Stimulated activated CD8-positive, alpha-beta memory T cell treated with anti-CD3 and anti-CD28 coated beads, Interleukin-2, amount 100 ng/mL, for 48 hours (primary cell): Measurements from ENCODE around the gene ROBO4.
A peak's percentile ranks its signal among the peaks of the same experiment; 100 is the strongest.

Experiments
- DNase-seq, 2 donors: peaks; one replicate each; pipeline ENCODE4 v3.0.0-alpha.2; 2020; ENCODE audit warnings: low read depth in 2 of 2

Gene ROBO4

GRCh38 chr11:124874571-124875255, 23.0 kb downstream of the ROBO4 start:
- DNase-seq: no peak

DNA sequence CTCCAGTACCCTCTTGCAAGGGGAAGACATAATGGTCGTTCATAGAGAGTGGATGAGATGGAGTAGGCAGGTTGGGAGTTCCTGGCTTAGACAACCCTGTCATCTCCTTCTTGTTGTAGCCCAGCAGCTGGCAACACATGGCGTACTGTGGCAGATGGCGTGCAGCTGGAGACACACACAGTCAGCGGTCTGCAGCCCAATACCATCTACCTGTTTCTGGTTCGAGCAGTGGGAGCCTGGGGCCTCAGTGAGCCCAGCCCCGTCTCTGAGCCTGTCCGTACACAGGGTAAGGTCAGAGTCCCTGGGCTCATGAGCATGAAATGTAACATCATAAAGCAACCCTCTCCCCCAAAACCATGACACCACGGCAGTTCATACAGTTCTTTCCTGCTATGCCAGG, 23.7 kb downstream of the ROBO4 start:
- DNase-seq: no peak

DNA sequence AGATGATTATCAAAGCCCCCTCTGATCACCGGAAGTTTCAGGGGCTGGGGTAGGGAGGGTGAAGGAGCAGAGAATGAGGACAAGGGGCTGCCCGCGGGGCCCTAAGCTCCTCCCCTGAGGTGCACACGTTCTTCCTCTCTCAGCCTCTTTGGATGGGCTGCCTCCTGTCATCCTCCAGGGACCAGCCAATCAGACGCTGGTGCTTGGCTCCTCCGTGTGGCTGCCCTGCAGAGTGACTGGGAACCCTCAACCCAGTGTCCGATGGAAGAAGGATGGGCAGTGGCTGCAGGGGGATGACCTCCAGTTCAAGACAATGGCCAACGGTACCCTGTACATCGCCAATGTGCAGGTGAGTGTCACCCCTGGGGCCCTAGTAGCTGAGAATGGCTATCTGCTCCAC, 24.9 kb downstream of the ROBO4 start:
- DNase-seq: no peak

DNA sequence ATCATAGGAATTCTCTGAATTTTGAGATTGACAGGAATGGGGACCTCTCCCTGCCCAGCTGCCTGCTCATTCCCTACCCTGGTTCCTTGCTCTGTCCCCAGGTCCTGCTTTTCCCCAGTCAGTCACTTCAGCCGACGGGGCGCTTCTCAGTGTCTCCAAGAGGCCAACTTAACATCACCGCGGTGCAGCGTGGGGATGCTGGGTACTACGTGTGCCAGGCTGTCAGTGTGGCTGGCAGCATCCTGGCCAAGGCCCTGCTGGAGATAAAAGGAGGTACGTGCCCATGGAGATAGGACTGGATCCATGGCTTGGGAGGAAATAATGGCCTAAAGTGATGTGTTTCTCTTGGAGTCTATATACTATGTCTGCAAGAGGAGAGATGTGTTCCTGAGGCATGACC, 25.4 kb downstream of the ROBO4 start:
- no peak for DNase-seq

DNA sequence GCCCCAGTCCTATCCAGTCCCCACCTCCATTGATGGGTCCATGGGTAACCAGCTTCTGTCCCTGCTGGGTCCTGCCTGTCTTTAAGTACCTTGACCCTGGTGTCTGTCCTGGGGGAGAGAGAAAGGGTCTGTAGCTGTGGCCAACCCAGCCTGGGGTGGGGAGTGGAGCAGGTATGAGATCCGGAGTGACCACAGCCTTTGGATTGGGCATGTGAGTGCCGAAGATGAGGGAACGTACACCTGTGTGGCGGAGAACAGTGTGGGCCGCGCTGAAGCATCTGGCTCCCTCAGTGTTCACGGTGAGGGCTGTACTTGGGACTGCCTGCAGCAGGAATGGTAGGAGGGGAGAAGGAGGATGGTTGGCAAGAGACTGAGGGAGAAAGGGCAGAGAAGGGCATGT, 27.2 kb downstream of the ROBO4 start:
- DNase-seq: no peak

GRCh38 chr11:124869856-124870387, 27.7 kb downstream of the ROBO4 start:
- DNase-seq: no peak

DNA sequence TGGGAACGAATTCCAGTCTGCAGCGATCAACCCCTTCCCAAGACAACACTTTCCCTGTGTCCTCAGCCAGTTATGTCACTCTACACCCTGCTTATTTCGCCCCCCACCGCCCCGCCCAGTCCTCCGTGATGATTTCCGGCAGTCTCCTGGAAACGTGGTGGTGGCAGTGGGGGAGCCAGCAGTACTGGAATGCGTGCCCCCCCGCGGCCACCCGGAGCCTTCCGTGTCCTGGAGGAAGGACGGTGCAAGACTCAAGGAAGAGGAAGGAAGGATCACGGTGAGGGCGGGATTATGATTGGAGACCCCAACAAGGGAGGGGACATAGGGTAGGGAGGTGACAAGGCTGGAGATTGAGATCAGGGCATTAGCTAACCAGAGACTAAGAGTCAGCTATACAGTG, 28.3 kb downstream of the ROBO4 start:
- no peak for DNase-seq

DNA sequence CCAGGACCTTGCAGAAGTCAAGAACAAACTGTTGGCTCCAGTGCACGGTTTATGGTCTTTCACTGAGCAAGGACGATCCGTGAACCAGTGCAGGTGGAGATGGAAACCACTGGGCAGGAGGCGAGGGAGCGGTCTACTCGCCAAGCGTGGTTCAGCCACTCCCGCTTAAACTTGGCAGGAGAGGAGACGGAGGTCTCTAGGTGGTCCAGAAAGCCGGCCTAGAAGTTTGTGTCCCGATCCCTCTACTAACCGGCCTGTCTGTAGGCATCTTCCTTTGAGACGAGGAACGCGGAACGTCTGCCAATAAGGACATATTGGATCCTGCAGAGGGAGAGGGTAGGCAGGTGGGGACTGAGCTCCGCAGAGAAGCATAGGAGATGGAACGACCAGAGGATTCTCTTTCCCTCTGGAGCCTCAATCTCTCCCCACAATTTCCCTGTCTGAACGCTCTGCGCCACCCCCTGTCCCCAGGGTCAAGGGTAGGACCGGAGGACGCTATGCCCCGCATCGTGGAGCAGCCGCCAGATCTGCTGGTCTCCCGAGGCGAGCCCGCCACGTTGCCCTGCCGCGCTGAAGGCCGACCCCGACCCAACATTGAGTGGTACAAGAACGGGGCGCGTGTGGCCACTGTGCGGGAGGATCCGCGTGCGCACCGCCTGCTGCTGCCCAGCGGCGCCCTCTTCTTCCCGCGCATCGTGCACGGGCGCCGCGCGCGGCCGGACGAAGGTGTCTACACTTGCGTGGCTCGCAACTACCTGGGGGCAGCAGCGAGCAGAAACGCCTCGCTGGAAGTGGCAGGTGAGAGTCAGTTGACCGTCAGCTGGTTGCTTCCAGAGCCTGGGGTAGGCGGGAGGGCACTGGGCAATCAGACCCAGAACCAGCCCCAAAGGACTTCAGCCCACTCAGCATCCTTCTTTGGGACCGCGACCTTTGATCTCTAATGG, 29.1 kb downstream of the ROBO4 start:
- no peak for DNase-seq

- no peak for DNase-seq
Measured at GRCh38 chr11:124867700-124868099, 30.0 kb downstream of the ROBO4 start.

DNA sequence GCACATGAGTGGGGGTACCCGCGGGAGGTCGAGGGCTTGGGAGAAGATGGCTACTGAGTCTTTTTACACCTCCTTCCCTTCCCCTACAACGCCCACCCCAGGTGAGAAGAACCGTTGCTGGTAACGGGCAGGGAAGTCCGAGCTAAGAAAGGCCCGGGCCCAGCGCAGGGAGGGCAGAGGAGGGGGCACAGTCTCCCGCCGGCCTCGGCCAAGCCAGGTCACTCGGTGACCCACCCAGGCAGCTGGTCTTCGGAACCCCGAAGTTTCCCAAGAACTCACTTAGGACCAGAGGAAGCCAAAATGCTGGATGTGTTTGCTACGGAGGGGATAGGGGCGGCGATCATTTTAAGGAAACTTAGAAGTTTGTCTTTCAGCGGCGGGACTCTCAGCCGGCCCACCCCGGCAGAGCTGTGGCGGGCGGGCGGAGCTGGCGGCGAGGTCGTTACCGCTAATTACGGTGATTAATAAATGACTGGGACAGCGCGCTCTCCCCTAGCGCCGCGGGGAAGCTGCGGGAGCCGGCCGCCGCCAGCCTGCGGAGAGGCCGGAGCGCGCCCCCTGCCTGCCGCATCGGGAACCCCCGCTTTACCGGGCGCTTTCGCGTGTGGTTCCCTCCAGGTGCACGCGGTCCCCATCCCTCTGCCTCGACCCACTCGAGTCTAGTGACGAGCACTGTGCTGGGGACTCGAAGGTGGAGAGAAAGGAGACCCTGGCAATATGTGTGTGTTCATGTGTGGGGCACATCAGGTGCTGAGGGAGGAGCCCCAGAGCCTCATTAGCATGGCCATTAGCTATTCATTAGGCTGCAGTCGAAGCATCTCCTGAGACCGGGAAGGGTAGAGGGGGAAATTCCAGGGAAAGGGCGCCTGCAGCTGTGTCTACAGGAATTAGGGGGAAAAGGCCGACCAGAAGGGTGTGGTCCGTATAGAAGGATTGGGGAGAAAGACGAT, 31.5 kb downstream of the ROBO4 start:
- DNase-seq: peak; percentile 43 to 45

DNA sequence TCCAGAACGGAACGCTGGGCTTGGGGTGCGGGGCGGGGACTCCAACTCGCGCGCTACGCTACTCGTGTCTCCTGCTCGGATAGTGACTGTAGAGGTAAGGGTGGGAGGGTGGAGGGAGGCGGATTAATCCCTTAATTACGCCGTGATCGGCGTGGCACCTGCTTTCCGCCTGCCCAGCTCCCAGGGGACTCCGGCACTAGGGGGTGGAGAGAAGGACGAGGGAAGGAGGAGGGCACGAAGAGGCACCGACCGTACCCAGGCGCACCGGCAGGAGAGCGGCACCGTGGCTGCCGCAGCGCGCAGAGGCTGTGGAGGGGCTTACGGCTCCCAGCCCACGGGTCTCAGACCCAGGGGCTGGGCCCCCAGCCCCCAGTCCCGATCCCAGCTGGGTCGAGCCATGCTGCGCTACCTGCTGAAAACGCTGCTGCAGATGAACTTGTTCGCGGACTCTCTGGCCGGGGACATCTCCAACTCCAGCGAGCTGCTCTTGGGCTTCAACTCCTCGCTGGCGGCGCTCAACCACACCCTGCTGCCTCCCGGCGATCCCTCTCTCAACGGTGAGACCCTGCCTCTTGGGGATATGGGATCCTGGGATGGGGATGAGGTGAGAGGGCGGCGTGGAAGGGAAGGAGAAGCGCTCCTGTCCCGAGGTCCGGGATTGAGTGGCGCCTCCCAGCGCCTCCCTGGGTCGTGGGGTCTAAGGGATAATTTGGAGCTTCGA, 32.3 kb downstream of the ROBO4 start, which contains the start of gene ROBO3:
TSS of gene ROBO3 (plus strand) at position 252 of the 721 bp plus-strand sequence. CDS start at position 398, 146 bp downstream.
- DNase-seq: no peak

GRCh38 chr11:124864892-124865180, 32.8 kb downstream of the ROBO4 start:
- DNase-seq: no peak

DNA sequence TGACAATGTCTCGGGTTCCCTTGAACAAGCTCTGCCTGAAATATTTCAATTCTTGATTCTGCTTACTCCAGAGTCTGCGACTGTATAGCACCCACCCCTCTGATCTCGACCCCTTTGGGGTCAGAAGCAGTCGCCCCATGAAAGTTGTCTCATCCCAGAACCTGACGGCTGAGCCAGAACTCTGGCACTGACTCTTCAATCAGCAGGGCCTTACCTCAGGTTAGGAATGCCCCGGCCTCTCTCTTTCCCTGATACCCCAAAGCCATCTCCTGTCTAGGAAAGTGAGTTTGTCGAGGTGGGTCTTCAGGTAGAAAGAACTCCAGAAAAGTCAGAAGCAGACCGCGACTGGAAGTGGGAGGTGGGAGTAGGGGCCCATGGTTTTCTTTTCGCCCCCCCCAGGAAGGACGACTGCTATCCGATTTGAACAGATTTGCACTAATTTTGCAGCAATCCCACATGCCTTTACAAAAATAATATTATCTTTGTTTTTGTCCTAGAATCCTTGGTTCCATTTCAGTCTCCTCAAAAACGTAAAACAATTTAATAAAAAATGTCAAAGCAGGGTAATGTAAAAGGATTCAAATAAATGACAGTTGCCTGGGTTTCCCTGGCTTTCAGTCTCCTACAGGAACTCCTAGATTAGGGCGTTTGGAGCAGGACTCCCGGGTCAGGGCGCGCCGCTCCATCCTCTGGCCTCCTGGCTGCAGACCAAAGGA, 33.3 kb downstream of the ROBO4 start:
- no peak for DNase-seq

DNA sequence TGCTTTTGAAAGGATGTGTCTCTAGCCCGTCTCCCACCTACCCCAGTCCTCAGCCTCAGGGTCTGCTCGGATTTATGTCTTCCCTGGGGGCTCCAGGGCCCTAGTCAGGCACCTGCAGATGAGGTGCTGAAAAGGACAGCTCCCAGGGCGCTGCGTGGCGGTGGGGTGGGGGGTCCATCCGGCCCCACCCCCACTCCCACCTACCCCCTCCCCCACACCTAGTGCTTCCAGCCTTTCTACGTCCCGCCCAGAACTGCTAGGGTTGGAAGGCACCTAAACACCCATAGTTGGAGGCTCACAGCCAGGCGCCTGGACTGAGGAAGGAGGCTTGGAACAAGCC, 33.9 kb downstream of the ROBO4 start:
- DNase-seq: no peak

DNA sequence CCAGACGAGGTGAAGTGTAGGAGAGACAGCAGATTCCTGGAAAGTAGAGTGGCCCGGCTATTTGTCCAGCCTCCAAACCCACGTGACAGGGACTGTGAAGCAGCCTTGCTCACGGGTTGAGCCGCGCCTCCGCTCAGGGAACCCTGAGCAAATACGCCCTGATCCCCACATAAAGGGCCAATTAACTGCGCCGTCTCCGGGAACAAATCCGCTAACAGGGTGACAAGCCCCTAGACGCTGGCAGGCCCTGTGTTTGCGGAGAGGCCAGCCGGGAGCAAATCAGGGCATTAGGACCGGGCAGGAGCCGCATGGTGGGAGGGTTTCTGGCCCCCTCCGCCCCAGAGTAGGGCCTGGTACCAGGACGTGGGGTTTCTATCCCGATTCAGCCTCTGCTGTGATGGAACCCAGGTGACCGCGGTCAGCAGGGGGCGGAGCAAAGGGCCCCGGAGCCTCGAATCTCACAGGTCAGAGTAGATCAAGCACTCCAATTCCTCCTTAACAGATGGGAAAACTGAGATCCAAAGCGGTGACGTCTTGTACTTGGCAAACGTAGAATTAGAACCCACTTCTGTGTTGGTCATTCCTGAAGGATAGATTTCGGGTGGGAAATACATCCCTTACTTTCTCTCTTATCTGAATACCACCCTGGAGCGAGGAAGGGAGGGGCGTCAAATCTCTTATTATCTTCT, 34.4 kb downstream of the ROBO4 start:
- no peak for DNase-seq

- DNase-seq: no peak
Measured at GRCh38 chr11:124861670-124862069, 36.0 kb downstream of the ROBO4 start.

DNA sequence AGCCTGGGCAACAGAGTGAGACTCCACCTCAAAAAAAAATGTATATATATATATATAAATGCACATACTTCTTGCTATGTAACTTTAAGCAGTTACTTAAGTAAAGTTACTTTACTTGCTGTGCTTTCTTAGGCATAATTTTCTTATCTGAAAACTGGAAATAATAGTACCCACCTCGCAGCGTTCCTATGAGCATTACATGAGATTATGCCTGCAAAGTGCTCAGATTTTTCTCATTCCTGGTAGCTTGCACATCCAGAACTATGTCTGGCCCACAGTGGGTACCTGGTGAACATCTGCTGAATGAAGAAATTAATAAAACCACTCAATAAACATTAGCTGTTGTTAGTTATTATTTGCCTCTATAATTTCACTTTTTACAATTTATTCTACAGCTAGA, 38.5 kb downstream of the ROBO4 start:
- no peak for DNase-seq

GRCh38 chr11:124846070-124846673, 51.5 kb downstream of the ROBO4 start:
- DNase-seq: no peak

GRCh38 chr11:124844664-124845079, 53.0 kb downstream of the ROBO4 start:
- DNase-seq: no peak

DNA sequence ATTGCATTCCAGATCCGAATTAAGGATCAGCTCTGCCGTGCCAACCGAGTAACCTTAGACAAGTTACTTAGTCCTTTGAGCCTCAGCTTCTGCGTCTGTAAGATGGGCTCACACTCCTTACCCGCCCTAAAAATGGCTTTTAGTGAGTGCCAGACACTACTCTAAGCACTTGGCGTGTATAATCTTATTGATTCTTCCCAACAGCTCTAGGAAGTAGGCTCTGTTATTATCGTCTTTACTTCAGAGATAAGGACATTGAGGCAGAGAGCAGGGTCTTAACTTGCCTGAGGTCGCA, 54.1 kb downstream of the ROBO4 start:
- no peak for DNase-seq
